ENCODE data around the gene UGCG. TPM values are rescaled to one million over a fixed set of nuclear protein-coding genes. Genes with fewer than 3 reads are reported as not detected.

Gene UGCG
- polyA plus RNA-seq (2011; rRNA removed) = 16.7 and 25.9 TPM in 2 replicates
- 7.8 and 9.5 TPM in 2 replicates for polyA plus RNA-seq (2012; cell fraction: cytosol; rRNA removed)
- polyA plus RNA-seq (2012; cell fraction: nucleus; rRNA removed) = 7.4 and 10.6 TPM in 2 replicates
- polyA plus RNA-seq (2017; fragmentation: RNase III; extraction: RNeasy Plus Mini Kit Qiagen cat#74134 plus additional on column Dnase treatment) = 10.5 to 12.1 TPM (median 11.6 TPM) in 3 replicates
- polyA minus RNA-seq (2011; rRNA and poly(A)+ RNA removed) = 14.5 and 17.2 TPM in 2 replicates

DNA sequence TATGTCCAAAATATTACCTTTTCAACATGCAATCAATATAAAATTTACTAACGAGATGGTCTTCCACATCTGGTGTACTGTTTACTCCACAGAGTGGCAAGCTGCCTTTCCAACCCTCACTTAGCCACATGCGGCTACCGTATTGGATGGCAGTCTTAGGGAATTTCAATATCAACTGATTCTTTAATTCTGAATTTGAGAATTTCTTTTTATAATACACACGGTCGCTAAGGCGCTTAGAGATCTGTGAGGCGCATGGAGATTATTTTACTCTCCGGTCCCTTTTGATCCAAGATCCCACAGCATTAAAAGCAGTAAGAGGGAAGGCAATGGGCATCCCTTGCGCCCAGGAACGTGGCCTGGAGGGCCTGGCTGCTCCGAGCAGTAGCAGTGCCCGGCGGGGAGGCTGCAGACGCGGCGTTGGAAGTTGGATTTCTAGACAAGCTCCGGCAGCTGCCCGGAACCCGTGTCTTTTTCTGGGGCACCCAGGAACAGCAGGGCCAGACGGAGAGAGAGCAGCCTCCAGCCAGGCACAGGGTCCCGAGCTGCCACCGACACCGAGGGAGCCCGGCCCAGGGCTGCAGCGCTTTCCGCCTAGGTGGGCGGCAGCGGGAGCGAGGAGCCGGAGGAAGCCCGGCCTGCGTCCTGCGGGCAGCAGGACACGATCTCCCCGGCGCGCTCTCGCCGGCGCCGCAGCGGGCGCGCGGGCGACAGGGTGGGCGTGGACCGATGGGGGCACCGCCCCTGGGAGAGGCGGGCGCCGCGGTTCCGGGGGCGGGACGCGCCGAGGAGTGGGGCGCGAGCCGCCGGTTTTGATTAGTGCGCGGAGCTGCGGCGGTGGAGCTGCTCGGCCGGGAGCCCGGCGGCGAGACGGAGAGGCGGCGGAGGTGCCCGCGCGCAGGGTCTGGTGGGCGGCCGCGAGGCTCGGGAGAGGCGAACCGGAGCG, at the start of gene UGCG:
Gene UGCG (plus strand): TSS at position 819 of the 946 bp plus-strand sequence. CDS start 402 bp downstream, outside the sequence.
- H3K4me3 ChIP-seq = peak within 1 kb of the TSS; percentile 92
- peak; percentile 90 to 93 for ATAC-seq
- FAIRE-seq = no peak
- ChIA-PET POLR2A (interaction anchor here (0.5 to 2.7 kb wide), 26 partner anchors 10 to 484 kb away, joined by 3 to 24 read pairs (median 5); partner anchors contain the start of genes DNAJC25 and HSDL2), CTCF (interaction anchor here (0.6 to 2.0 kb wide), 17 partner anchors 12 to 179 kb away, joined by 3 to 13 read pairs (median 3); no protein-coding TSS in a partner anchor)
- DNase-seq (ENCODE audit: low read depth in 1 of 2, low spot score in 1 of 2) = peak; percentile 79 to 90
- H3K4me1 ChIP-seq = peaks cover 45% of the 10 kb centered on the region
- 5% methylated on average over 28 of the region's 84 CpGs for WGBS (ENCODE audit: missing lambda C conversion rate)
- peak within 1 kb of the TSS; percentile 87 to 97 for H3K27ac ChIP-seq
- H3K4me2 ChIP-seq = peak within 1 kb of the TSS; percentile 82
- no peaks in the 10 kb centered on the region for H3K9me3 ChIP-seq
- TF ChIP-seq GATA3 (IDR thresholded peaks at IDR 0.05; ENCODE audit: borderline replicate concordance) = peak; percentile 23; the same call in 1 of the 2 replicates
- TF ChIP-seq RFX5 (IDR thresholded peaks at IDR 0.05) = peak; percentile 29; the same call in 1 of the 2 replicates
- no peak for TF ChIP-seq TP53 (CRISPR knock-in tag; IDR thresholded peaks at IDR 0.05)
- no peak for TF ChIP-seq HOXB13 (CRISPR knock-in tag; IDR thresholded peaks at IDR 0.05; ENCODE audit: low read depth)
- TF ChIP-seq ZFP36 (IDR thresholded peaks at IDR 0.05; ENCODE audit: borderline replicate concordance, partially characterized antibody) = no peak
- TF ChIP-seq BHLHE40 (IDR thresholded peaks at IDR 0.05; ENCODE audit: low read depth, low read length) = no peak
- no peak for TF ChIP-seq NFE2L2 (conservative IDR thresholded peaks at IDR 0.05; ENCODE audit: low read length)
- TF ChIP-seq, protein P1, sequence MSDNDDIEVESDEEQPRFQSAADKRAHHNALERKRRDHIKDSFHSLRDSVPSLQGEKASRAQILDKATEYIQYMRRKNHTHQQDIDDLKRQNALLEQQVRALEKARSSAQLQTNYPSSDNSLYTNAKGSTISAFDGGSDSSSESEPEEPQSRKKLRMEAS (IDR thresholded peaks at IDR 0.05) = peak; percentile 65; the same call in 1 of the 2 replicates
- TF ChIP-seq JUNB (IDR thresholded peaks at IDR 0.05) = no peak
- TF ChIP-seq, protein P2, sequence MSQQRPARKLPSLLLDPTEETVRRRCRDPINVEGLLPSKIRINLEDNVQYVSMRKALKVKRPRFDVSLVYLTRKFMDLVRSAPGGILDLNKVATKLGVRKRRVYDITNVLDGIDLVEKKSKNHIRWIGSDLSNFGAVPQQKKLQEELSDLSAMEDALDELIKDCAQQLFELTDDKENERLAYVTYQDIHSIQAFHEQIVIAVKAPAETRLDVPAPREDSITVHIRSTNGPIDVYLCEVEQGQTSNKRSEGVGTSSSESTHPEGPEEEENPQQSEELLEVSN (IDR thresholded peaks at IDR 0.05; ENCODE audit: borderline replicate concordance, low read depth) = no peak
- TF ChIP-seq, protein P3, sequence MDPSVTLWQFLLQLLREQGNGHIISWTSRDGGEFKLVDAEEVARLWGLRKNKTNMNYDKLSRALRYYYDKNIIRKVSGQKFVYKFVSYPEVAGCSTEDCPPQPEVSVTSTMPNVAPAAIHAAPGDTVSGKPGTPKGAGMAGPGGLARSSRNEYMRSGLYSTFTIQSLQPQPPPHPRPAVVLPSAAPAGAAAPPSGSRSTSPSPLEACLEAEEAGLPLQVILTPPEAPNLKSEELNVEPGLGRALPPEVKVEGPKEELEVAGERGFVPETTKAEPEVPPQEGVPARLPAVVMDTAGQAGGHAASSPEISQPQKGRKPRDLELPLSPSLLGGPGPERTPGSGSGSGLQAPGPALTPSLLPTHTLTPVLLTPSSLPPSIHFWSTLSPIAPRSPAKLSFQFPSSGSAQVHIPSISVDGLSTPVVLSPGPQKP (IDR thresholded peaks at IDR 0.05; ENCODE audit: low read depth, low read length) = no peak
- TF ChIP-seq FOXS1 (CRISPR knock-in tag; IDR thresholded peaks at IDR 0.05) = no peak
- no peak for TF ChIP-seq POLR2AphosphoS2 (conservative IDR thresholded peaks at IDR 0.05; ENCODE audit: low read length)
- TF ChIP-seq ESRRA (IDR thresholded peaks at IDR 0.05; ENCODE audit: borderline replicate concordance, low read length) = no peak
- no peak for TF ChIP-seq HOXA7 (CRISPR knock-in tag; IDR thresholded peaks at IDR 0.05)
- TF ChIP-seq, protein P4, sequence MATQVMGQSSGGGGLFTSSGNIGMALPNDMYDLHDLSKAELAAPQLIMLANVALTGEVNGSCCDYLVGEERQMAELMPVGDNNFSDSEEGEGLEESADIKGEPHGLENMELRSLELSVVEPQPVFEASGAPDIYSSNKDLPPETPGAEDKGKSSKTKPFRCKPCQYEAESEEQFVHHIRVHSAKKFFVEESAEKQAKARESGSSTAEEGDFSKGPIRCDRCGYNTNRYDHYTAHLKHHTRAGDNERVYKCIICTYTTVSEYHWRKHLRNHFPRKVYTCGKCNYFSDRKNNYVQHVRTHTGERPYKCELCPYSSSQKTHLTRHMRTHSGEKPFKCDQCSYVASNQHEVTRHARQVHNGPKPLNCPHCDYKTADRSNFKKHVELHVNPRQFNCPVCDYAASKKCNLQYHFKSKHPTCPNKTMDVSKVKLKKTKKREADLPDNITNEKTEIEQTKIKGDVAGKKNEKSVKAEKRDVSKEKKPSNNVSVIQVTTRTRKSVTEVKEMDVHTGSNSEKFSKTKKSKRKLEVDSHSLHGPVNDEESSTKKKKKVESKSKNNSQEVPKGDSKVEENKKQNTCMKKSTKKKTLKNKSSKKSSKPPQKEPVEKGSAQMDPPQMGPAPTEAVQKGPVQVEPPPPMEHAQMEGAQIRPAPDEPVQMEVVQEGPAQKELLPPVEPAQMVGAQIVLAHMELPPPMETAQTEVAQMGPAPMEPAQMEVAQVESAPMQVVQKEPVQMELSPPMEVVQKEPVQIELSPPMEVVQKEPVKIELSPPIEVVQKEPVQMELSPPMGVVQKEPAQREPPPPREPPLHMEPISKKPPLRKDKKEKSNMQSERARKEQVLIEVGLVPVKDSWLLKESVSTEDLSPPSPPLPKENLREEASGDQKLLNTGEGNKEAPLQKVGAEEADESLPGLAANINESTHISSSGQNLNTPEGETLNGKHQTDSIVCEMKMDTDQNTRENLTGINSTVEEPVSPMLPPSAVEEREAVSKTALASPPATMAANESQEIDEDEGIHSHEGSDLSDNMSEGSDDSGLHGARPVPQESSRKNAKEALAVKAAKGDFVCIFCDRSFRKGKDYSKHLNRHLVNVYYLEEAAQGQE (IDR thresholded peaks at IDR 0.05) = no peak
- TF ChIP-seq CHD2 (IDR thresholded peaks at IDR 0.05; ENCODE audit: low read length, partially characterized antibody) = no peak
- no peak for TF ChIP-seq RARB (CRISPR knock-in tag; IDR thresholded peaks at IDR 0.05)
- TF ChIP-seq RAD21 (conservative IDR thresholded peaks at IDR 0.05 in 1 of 2, IDR thresholded peaks at IDR 0.05 in 1 of 2) = 0 out of 5 replicates have a peak, but pooled peaks of 1 of the 2 experiments have one; percentile 12
- TF ChIP-seq, protein P5, sequence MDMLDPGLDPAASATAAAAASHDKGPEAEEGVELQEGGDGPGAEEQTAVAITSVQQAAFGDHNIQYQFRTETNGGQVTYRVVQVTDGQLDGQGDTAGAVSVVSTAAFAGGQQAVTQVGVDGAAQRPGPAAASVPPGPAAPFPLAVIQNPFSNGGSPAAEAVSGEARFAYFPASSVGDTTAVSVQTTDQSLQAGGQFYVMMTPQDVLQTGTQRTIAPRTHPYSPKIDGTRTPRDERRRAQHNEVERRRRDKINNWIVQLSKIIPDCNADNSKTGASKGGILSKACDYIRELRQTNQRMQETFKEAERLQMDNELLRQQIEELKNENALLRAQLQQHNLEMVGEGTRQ (IDR thresholded peaks at IDR 0.05) = no peak
- TF ChIP-seq JUN (IDR thresholded peaks at IDR 0.05) = peak; percentile 69 to 92; a peak in 4 of 5 replicates
- TF ChIP-seq, protein P6, sequence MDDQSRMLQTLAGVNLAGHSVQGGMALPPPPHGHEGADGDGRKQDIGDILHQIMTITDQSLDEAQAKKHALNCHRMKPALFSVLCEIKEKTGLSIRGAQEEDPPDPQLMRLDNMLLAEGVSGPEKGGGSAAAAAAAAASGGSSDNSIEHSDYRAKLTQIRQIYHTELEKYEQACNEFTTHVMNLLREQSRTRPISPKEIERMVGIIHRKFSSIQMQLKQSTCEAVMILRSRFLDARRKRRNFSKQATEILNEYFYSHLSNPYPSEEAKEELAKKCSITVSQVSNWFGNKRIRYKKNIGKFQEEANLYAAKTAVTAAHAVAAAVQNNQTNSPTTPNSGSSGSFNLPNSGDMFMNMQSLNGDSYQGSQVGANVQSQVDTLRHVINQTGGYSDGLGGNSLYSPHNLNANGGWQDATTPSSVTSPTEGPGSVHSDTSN (IDR thresholded peaks at IDR 0.05) = no peak
- TF ChIP-seq ZNF302 (CRISPR knock-in tag; IDR thresholded peaks at IDR 0.05) = no peak
- no peak for TF ChIP-seq FOSL2 (IDR thresholded peaks at IDR 0.05)
- no peak for TF ChIP-seq FOSL2 (CRISPR knock-in tag; IDR thresholded peaks at IDR 0.05)
- TF ChIP-seq ZSCAN20 (CRISPR knock-in tag; IDR thresholded peaks at IDR 0.05) = no peak
- no peak for TF ChIP-seq MAFK (IDR thresholded peaks at IDR 0.05; ENCODE audit: partially characterized antibody)
- no peak for TF ChIP-seq EP300 (IDR thresholded peaks at IDR 0.05)
- TF ChIP-seq CHD4 (IDR thresholded peaks at IDR 0.05; ENCODE audit: borderline replicate concordance) = no peak
- TF ChIP-seq RCOR1 (IDR thresholded peaks at IDR 0.05; ENCODE audit: low read depth, low read length) = no peak
- no peak; the same call in 2 of the 3 replicates for TF ChIP-seq SMC3 (IDR thresholded peaks at IDR 0.05)
- no peak for TF ChIP-seq CBX8 (IDR thresholded peaks at IDR 0.05)
- no peak for TF ChIP-seq ZC3H11A (IDR thresholded peaks at IDR 0.05)
